Measurements from ENCODE around the gene CPHXL.

DNA sequence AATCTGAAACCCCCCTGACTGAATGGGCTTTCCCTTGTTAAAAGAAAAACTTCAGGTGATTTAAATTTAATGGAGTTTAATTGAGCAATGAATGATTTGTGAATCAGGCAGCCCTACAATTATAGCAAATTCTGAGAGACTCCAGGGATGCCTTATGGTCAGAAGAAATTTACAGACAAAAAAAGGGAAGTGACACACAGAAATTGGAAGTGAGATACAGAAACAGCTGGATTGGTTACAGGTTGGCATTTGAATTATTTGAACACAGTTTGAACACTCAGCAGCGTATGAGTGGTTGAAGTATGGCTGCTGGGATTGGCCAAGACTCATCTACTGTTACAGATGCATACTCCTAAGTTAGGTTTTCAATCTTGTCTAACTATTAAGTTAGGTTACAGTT, 19.0 kb upstream of the CPHXL start:
- no peak for TF ChIP-seq CTCF (IDR thresholded peaks at IDR 0.05)
- no peak for TF ChIP-seq POLR2A (IDR thresholded peaks at IDR 0.05)
